Neutrophil (primary cell): Measurements from ENCODE around the gene KIF25.

ENCODE experiments used
- H3K27ac ChIP-seq: fragments of 200-600 bp; sonication (generic); 2 replicates; pipeline ENCODE4 v1.5.1; 2016; ENCODE audit warnings: mild to moderate bottlenecking, moderate library complexity
- H3K27me3 ChIP-seq: fragments of 200-600 bp; sonication (generic); 2 replicates; pipeline ENCODE4 v1.6.0; 2016; ENCODE audit warnings: mild to moderate bottlenecking
- H3K36me3 ChIP-seq: fragments of 200-600 bp; sonication (generic); 2 replicates; pipeline ENCODE4 v1.5.1; 2017
- H3K4me1 ChIP-seq, 2 experiments: fragments of 200-600 bp in 1 of 2; sonication (generic) in 1 of 2; 1 replicate in 1 of 2; 2 replicates in 1 of 2; pipeline versions ENCODE4 v1.5.1 to v1.6.1; 2013 to 2016; ENCODE audit warnings: low read depth in 1 of 2, low read length in 1 of 2, mild to moderate bottlenecking in 1 of 2, moderate library complexity in 1 of 2; ENCODE audit not compliant: control insufficient read depth in 1 of 2, insufficient read depth in 1 of 2
- H3K4me3 ChIP-seq, 2 experiments: fragments of 200-600 bp in 1 of 2; sonication (generic) in 1 of 2; 1 replicate in 1 of 2; 2 replicates in 1 of 2; pipeline ENCODE4 v1.5.1; 2013 to 2016; ENCODE audit warnings: low read depth in 1 of 2, low read length in 1 of 2, mild to moderate bottlenecking in 1 of 2, moderate library complexity in 1 of 2
- H3K9me3 ChIP-seq: fragments of 200-600 bp; sonication (generic); 2 replicates; pipeline ENCODE4 v1.5.1; 2016
- TF ChIP-seq, protein P1 (sequence below): fragments of 200-600 bp; sonication (generic); IDR thresholded peaks from 2 replicates; pipeline ENCODE4 v1.5.1; 2016; ENCODE audit warnings: antibody characterized with exemption

KIF25 gene

DNA sequence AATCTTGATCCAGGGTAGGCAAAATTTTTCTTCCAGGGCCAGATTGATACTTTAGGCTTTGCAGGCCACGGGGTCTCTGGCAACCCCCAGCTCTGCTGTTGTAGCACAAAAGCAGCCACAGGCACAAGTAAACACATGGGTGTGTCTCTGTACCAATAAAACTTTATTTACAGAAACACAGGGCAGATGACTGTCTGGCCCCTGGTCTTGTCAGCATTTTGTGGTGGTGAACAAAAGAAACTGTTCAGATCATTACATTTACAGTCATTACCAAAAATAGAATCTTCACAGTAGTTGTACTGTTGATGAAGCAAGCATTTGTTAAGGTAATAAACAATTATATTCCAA is 45.0 kb upstream of the KIF25 start:
- no peaks in the 10 kb centered on the region for H3K4me1 ChIP-seq
- TF ChIP-seq, protein P1, sequence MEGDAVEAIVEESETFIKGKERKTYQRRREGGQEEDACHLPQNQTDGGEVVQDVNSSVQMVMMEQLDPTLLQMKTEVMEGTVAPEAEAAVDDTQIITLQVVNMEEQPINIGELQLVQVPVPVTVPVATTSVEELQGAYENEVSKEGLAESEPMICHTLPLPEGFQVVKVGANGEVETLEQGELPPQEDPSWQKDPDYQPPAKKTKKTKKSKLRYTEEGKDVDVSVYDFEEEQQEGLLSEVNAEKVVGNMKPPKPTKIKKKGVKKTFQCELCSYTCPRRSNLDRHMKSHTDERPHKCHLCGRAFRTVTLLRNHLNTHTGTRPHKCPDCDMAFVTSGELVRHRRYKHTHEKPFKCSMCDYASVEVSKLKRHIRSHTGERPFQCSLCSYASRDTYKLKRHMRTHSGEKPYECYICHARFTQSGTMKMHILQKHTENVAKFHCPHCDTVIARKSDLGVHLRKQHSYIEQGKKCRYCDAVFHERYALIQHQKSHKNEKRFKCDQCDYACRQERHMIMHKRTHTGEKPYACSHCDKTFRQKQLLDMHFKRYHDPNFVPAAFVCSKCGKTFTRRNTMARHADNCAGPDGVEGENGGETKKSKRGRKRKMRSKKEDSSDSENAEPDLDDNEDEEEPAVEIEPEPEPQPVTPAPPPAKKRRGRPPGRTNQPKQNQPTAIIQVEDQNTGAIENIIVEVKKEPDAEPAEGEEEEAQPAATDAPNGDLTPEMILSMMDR: no peak
- H3K9me3 ChIP-seq: no peaks in the 10 kb centered on the region
- H3K36me3 ChIP-seq: peaks cover 3% of the 10 kb centered on the region
- no peak overlapping the region for H3K4me3 ChIP-seq
- H3K27me3 ChIP-seq: no peaks in the 10 kb centered on the region
- H3K27ac ChIP-seq: no peak overlapping the region

DNA sequence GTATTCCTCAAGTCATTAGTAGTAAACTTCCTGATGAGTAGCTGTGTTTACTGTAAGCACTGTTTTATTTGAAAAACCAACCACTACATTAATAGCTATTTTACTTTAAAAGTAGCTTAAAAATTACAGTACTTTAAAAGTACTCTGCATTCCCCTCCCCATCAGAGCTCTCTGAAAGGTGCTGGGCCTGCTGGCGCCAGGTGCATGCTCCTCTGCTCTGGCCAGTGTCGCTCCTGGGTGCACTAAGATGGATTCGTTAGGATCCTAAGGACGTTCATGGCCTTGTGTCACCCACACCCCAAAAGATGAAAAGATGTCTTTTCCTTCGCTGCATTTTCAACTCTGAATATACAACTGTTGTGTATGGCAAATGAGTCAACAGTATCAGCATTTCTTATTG is 43.9 kb upstream of the KIF25 start:
- H3K36me3 ChIP-seq: peaks cover 3% of the 10 kb centered on the region
- no peaks in the 10 kb centered on the region for H3K9me3 ChIP-seq
- no peaks in the 10 kb centered on the region for H3K4me1 ChIP-seq

DNA sequence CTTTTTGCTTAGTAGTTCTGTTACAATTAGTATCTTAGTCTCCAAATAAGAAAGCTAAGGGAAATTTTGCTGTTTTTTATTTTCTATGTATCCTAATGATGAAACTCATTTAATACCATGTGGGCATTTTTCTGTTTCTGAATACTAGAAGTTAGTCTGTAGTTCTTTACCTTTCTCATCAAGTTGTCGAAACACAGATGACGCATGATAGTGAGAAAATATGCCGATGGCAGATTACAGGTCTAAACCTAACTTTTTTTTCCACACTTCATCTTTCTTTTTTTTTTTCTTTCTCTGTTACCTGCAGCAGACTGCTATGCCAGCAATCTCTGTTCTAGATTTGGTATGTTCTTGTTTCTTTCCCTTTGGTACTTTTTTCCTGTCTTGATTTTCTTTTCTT is 43.3 kb upstream of the KIF25 start:
- no peaks in the 10 kb centered on the region for H3K9me3 ChIP-seq
- H3K27me3 ChIP-seq: no peaks in the 10 kb centered on the region
- no peak overlapping the region for H3K4me3 ChIP-seq
- no peak overlapping the region for H3K27ac ChIP-seq
- TF ChIP-seq, protein P1: no peak
- peaks cover 3% of the 10 kb centered on the region for H3K36me3 ChIP-seq
- H3K4me1 ChIP-seq: no peaks in the 10 kb centered on the region

More for the DNA sequence above, 43.9 kb upstream of the KIF25 start:
- TF ChIP-seq, protein P1: no peak
- Histone ChIP-seq H3K4me3 (no peak overlapping the region), H3K27ac (no peak overlapping the region), H3K27me3 (no peaks in the 10 kb centered on the region)

DNA sequence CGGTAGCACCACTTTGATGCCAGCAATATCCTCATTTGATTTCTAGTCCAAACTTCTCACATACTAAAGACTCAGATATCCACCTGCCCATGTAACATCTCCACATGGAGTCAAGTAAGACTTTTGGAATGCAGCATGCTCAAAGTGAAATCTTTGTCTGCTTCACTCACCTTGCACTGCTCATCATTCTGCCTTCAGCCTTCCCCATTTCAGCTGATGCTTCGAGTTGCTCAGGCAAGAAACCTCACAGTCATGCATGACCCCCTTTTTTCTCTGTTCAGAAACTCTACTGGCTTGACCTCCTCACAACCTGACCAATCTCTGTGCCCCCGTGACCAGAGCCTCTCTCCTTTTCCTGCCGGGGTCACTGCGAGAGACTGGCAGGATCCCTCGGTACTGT is 41.0 kb upstream of the KIF25 start:
- H3K27me3 ChIP-seq: no peaks in the 10 kb centered on the region
- no peaks in the 10 kb centered on the region for H3K9me3 ChIP-seq
- H3K36me3 ChIP-seq: no peaks in the 10 kb centered on the region
- no peaks in the 10 kb centered on the region for H3K4me1 ChIP-seq
- H3K4me3 ChIP-seq: no peak overlapping the region
- no peak overlapping the region for H3K27ac ChIP-seq
- TF ChIP-seq, protein P1: no peak

DNA sequence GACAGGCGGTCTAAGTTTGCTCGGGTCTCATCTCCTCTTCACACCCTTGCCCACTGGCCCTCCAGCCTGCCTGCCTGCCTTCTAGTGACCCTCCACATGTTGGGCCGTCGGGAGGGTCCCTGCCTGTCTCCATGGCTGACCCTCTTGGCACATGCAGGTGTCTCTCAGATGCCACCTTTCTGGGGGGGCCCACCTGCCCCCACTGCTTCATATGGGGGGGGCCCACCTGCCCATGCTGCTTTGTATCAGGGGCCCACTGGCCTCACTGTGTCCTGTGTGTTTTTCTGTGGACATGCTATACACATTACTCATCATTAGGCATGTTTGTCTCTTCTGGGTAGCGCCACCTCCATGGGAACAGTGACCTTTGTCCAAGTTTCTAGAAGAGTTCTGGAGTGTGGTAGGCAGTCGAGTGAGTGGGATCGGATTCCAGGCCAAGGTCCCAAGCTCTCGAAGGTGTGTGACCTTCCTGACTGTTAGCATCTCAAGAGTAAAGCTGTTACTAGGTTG is 40.4 kb upstream of the KIF25 start:
- Histone ChIP-seq H3K4me3 (no peak overlapping the region), H3K36me3 (no peaks in the 10 kb centered on the region), H3K27me3 (no peaks in the 10 kb centered on the region), H3K4me1 (no peaks in the 10 kb centered on the region), H3K9me3 (no peaks in the 10 kb centered on the region), H3K27ac (no peak overlapping the region)
- TF ChIP-seq, protein P1: no peak

DNA sequence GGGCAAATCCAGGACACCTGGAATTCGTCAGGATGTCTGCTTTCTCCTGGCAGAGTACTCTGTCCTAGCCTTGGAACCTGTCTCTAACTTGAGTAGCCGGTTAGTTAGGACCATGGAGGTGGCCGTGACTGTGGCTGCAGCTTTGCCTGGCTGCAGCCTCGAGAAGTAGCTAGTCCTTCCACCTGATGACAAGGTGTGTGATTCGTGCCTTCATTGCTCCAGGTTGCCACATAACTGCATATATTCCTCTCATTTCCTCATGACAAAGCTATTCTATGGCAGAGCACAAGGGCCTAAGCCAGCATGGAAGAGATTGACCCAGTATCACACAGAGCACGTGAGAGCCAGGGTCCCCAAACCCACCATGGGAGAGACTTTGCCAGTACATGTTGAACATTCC is 39.8 kb upstream of the KIF25 start:
- H3K4me3 ChIP-seq: no peak overlapping the region
- H3K4me1 ChIP-seq: no peaks in the 10 kb centered on the region
- H3K27ac ChIP-seq: no peak overlapping the region
- H3K36me3 ChIP-seq: no peaks in the 10 kb centered on the region
- no peaks in the 10 kb centered on the region for H3K9me3 ChIP-seq
- TF ChIP-seq, protein P1: no peak
- H3K27me3 ChIP-seq: no peaks in the 10 kb centered on the region
